ENCODE results near the gene TRPC4AP.

TRPC4AP gene, protein sequence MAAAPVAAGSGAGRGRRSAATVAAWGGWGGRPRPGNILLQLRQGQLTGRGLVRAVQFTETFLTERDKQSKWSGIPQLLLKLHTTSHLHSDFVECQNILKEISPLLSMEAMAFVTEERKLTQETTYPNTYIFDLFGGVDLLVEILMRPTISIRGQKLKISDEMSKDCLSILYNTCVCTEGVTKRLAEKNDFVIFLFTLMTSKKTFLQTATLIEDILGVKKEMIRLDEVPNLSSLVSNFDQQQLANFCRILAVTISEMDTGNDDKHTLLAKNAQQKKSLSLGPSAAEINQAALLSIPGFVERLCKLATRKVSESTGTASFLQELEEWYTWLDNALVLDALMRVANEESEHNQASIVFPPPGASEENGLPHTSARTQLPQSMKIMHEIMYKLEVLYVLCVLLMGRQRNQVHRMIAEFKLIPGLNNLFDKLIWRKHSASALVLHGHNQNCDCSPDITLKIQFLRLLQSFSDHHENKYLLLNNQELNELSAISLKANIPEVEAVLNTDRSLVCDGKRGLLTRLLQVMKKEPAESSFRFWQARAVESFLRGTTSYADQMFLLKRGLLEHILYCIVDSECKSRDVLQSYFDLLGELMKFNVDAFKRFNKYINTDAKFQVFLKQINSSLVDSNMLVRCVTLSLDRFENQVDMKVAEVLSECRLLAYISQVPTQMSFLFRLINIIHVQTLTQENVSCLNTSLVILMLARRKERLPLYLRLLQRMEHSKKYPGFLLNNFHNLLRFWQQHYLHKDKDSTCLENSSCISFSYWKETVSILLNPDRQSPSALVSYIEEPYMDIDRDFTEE

DNA sequence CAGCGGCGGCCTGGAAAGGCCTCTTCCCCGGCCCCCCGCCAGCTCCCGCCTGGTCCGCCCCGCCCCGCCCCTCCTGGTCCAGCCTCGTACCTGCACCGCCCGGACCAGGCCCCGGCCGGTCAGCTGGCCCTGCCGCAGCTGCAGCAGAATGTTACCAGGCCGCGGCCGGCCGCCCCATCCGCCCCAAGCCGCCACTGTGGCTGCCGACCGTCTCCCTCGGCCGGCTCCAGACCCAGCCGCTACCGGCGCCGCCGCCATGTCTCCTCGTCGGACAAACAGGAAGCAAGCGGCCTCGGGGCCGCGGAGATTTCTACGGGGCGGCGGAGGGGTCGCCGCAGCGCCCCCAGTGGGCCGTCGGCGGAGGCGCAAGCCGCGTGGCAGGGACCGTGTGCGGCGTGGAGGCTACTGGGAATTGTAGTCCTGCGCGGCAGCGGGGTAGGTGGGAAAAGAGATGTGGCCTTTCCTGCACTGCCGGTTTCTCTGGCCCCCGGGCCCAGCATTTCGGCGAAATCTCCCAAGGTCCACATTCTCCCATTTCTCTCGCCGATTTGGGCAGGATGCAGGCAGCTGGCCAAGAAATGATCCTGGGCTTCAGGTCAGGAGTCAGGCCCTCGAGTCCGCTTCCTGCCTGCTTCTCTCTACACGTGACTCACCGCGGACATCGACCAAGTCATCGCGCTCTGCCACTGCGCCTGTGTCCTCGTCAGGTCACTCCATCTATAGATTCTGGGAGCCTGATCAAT lies at the start of gene TRPC4AP:
Gene TRPC4AP, minus strand, starts transcription at position 284 of the 743 bp plus-strand sequence. Its CDS starts 26 bp downstream, at position 258.
- Histone ChIP-seq H2AFZ (ENCODE audit: low read depth) (peak within 1 kb of the TSS; percentile 98), H3K4me1 (ENCODE audit: low read depth, poor library complexity, severe bottlenecking) (peaks cover 46% of the 10 kb centered on the region), H3K4me3 (IDR thresholded peaks at IDR 0.05; ENCODE audit: insufficient read depth, low read depth, low read length) (peak within 1 kb of the TSS; percentile 38), H3K79me2 (ENCODE audit: insufficient read depth, low read depth) (peaks cover 44% of the 10 kb centered on the region), H3K9ac (peak within 1 kb of the TSS; percentile 87), H3K36me3 (ENCODE audit: insufficient read depth) (no peaks in the 10 kb centered on the region), H3K4me2 (peak within 1 kb of the TSS; percentile 49), H3K27me3 (ENCODE audit: insufficient read depth, low read depth) (no peaks in the 10 kb centered on the region), H3K27ac (peak within 1 kb of the TSS; percentile 54), H4K20me1 (ENCODE audit: insufficient read depth) (no peaks in the 10 kb centered on the region; the same call in 1 of the 2 replicates)
- TF ChIP-seq, protein P1, sequence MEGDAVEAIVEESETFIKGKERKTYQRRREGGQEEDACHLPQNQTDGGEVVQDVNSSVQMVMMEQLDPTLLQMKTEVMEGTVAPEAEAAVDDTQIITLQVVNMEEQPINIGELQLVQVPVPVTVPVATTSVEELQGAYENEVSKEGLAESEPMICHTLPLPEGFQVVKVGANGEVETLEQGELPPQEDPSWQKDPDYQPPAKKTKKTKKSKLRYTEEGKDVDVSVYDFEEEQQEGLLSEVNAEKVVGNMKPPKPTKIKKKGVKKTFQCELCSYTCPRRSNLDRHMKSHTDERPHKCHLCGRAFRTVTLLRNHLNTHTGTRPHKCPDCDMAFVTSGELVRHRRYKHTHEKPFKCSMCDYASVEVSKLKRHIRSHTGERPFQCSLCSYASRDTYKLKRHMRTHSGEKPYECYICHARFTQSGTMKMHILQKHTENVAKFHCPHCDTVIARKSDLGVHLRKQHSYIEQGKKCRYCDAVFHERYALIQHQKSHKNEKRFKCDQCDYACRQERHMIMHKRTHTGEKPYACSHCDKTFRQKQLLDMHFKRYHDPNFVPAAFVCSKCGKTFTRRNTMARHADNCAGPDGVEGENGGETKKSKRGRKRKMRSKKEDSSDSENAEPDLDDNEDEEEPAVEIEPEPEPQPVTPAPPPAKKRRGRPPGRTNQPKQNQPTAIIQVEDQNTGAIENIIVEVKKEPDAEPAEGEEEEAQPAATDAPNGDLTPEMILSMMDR (conservative IDR thresholded peaks at IDR 0.05; ENCODE audit: low read depth, low read length), result peak; percentile 90

DNA sequence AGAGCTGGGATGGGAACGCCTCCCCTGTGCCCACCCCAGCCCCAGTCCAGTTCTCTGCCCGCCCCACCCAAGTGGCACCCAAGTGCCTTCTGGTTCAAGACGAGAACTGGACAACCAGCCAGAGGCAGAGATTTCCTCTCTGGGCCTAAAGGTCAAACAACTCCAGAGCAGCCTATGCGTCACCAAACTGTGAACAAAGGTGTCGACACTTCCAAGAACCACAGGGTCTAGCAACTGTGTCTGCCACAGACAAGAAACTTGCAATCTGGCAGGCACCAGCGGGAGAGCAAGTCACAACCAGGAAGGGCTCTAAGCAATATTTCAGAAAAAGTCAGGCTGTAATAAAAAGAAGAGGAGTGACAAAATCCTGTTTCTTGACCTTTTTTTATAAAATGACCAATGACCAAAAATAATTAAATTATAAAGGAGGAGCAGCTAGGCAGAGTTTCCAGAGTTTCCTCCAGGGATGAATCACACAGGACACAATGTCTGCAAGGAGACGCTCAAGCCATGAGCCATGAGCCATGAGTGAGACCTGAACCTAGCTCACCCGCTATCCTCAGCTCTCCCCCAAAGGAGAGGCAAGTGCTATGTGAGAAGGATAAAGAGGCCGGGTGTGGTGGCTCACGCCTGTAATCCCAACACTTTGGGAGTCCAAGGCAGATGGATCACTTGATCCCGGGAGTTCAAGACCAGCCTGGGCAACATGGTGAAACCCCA lies 43.4 kb upstream of the TRPC4AP start:
- Histone ChIP-seq H3K9ac (no peak overlapping the region), H3K27me3 (ENCODE audit: insufficient read depth, low read depth) (no peaks in the 10 kb centered on the region), H2AFZ (ENCODE audit: low read depth) (no peak overlapping the region), H3K4me1 (ENCODE audit: low read depth, poor library complexity, severe bottlenecking) (no peaks in the 10 kb centered on the region), H3K27ac (no peak overlapping the region), H3K4me2 (no peak overlapping the region), H3K36me3 (ENCODE audit: insufficient read depth) (no peaks in the 10 kb centered on the region), H4K20me1 (ENCODE audit: insufficient read depth) (no peaks in the 10 kb centered on the region), H3K4me3 (IDR thresholded peaks at IDR 0.05; ENCODE audit: insufficient read depth, low read depth, low read length) (no peak overlapping the region), H3K79me2 (ENCODE audit: insufficient read depth, low read depth) (no peaks in the 10 kb centered on the region)
- TF ChIP-seq, protein P1 (conservative IDR thresholded peaks at IDR 0.05; ENCODE audit: low read depth, low read length), result no peak

DNA sequence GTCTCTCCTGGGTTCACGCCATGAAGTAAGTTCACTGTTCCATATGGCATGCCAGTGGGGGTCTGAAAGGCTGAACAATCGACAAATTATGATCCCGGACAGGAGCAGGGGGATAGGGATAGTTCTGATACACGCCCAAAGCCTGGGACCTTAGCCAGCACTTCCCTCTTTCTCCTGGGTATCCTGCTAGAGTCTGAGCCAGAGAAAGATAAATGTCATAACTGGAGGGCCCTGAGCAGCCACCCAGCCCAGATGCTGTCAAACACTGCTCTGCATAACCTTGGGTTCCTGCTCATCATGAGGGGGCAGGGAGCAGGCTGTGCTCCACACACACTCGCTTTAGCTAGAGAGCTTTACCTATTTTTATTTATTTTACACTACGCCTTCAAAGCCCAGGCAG lies 42.3 kb upstream of the TRPC4AP start:
- Histone ChIP-seq H3K27me3 (ENCODE audit: insufficient read depth, low read depth) (no peaks in the 10 kb centered on the region), H3K9ac (no peak overlapping the region), H3K36me3 (ENCODE audit: insufficient read depth) (no peaks in the 10 kb centered on the region; the same call in 1 of the 2 replicates), H3K27ac (no peak overlapping the region), H3K4me2 (no peak overlapping the region), H3K4me3 (IDR thresholded peaks at IDR 0.05; ENCODE audit: insufficient read depth, low read depth, low read length) (no peak overlapping the region), H2AFZ (ENCODE audit: low read depth) (no peak overlapping the region), H3K4me1 (ENCODE audit: low read depth, poor library complexity, severe bottlenecking) (no peaks in the 10 kb centered on the region), H3K79me2 (ENCODE audit: insufficient read depth, low read depth) (no peaks in the 10 kb centered on the region), H4K20me1 (ENCODE audit: insufficient read depth) (no peaks in the 10 kb centered on the region)
- TF ChIP-seq, protein P1 (conservative IDR thresholded peaks at IDR 0.05; ENCODE audit: low read depth, low read length), result no peak

DNA sequence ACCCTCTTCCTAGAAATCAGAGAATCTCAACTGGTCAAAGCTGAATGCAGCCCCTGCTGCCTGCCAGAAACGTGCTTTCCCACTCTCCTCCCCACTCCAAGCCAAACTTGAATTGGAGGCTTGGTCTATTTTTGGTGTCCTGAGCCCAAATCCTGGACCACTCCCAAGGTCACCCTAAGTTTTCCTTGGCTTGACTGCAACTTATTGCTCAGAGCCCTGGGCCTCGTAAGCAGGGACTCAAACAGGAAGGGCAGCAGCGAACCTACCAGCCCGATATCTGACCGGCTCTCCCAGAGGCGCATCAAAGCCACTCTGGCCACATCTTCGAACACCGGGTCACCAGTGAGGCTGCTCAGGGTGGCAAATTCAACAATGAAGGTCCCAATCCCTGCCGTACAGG lies 41.9 kb upstream of the TRPC4AP start:
- no peaks in the 10 kb centered on the region for H3K79me2 ChIP-seq (ENCODE audit: insufficient read depth, low read depth)
- no peaks in the 10 kb centered on the region; the same call in 1 of the 2 replicates for H3K36me3 ChIP-seq (ENCODE audit: insufficient read depth)
- no peak overlapping the region for H3K27ac ChIP-seq
- H3K4me3 ChIP-seq (IDR thresholded peaks at IDR 0.05; ENCODE audit: insufficient read depth, low read depth, low read length), result no peak overlapping the region
- no peaks in the 10 kb centered on the region for H3K27me3 ChIP-seq (ENCODE audit: insufficient read depth, low read depth)
- H3K4me2 ChIP-seq, result no peak overlapping the region
- no peaks in the 10 kb centered on the region for H4K20me1 ChIP-seq (ENCODE audit: insufficient read depth)
- no peak overlapping the region for H3K9ac ChIP-seq
- no peaks in the 10 kb centered on the region for H3K4me1 ChIP-seq (ENCODE audit: low read depth, poor library complexity, severe bottlenecking)
- TF ChIP-seq, protein P1 (conservative IDR thresholded peaks at IDR 0.05; ENCODE audit: low read depth, low read length), result no peak
- no peak overlapping the region for H2AFZ ChIP-seq (ENCODE audit: low read depth)

All from KMS-11 (cell line).